OCI-LY3 (cell line): Measurements from ENCODE around the gene NEK11.

Experiments used
- EZH2phosphoT487 ChIP-seq: fragments of 200-600 bp; shearing (Covaris generic); IDR thresholded peaks from 2 replicates; pipeline ENCODE4 v1.6.1; 2018; ENCODE audit warnings: antibody characterized with exemption, mixed run types, low read depth
- TF ChIP-seq, protein P1 (sequence below): fragments of 200-600, 300-600 bp; sonication (generic); IDR thresholded peaks from 2 replicates; pipeline ENCODE4 v1.5.1; 2014; ENCODE audit warnings: antibody characterized with exemption, low read length, low read depth

DNA sequence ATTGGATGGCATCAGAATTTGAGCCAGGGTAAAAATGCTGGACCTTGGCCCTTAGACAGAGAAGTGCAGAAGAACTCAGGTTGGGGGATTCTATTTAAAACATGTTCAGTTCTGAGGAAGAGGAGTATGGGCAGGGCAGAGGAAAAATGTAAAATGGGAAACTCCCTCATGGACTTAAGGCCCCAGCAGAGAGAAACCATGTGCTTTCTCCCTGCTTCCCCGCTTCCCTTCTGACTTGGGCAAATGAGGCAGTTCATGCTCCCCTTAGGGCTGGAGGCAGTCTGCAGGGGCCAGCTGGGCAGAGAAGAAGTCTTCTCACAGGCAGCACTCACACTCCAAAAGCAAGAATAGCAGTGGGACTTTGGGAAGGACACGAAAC is 345.0 kb downstream of the NEK11 start:
- TF ChIP-seq, protein P1, sequence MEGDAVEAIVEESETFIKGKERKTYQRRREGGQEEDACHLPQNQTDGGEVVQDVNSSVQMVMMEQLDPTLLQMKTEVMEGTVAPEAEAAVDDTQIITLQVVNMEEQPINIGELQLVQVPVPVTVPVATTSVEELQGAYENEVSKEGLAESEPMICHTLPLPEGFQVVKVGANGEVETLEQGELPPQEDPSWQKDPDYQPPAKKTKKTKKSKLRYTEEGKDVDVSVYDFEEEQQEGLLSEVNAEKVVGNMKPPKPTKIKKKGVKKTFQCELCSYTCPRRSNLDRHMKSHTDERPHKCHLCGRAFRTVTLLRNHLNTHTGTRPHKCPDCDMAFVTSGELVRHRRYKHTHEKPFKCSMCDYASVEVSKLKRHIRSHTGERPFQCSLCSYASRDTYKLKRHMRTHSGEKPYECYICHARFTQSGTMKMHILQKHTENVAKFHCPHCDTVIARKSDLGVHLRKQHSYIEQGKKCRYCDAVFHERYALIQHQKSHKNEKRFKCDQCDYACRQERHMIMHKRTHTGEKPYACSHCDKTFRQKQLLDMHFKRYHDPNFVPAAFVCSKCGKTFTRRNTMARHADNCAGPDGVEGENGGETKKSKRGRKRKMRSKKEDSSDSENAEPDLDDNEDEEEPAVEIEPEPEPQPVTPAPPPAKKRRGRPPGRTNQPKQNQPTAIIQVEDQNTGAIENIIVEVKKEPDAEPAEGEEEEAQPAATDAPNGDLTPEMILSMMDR = no peak
- TF ChIP-seq EZH2phosphoT487 = no peak
